ENCODE measurements around the gene SPAG4.

The SPAG4 gene

GRCh38 chr20:35598899-35599775, 16.5 kb upstream of the SPAG4 start:
- in situ Hi-C loops (cut with MboI; ENCODE audit: low sequenced_read_pairs), result no loop called here

- in situ Hi-C loops (cut with MboI; ENCODE audit: low sequenced_read_pairs), result no loop called here
Measured at GRCh38 chr20:35599776-35600120, 15.9 kb upstream of the SPAG4 start.

GRCh38 chr20:35600176-35600992, 15.2 kb upstream of the SPAG4 start:
- in situ Hi-C loops (cut with MboI; ENCODE audit: low sequenced_read_pairs), result no loop called here

- in situ Hi-C loops (cut with MboI; ENCODE audit: low sequenced_read_pairs), result no loop called here
Measured at GRCh38 chr20:35600993-35601973, 14.3 kb upstream of the SPAG4 start.

DNA sequence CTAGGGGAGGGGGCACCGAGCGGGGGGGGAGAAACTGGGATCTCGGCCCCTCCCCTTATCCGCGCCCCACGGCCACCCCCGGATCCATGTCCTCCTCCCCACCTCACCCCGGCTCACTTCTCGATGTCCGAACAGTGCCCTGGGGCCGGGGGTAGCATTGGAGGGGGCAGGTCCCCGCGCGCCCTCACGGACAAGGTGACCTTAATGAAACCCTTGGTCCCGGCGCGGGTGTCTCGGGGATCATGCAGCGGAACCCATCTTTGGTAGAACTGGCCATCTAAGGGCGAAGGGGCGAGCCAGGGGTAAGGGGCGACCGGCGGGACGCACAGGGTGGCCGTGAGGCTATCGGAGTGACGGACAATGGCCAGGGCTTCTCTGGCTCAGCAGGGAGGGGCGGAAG, 13.6 kb upstream of the SPAG4 start:
- in situ Hi-C loops (cut with MboI; ENCODE audit: low sequenced_read_pairs), result no loop called here

GRCh38 chr20:35602851-35603495, 12.7 kb upstream of the SPAG4 start:
- in situ Hi-C loops (cut with MboI; ENCODE audit: low sequenced_read_pairs), result no loop called here

GRCh38 chr20:35603695-35604448, 11.8 kb upstream of the SPAG4 start:
- in situ Hi-C loops (cut with MboI; ENCODE audit: low sequenced_read_pairs), result no loop called here

DNA sequence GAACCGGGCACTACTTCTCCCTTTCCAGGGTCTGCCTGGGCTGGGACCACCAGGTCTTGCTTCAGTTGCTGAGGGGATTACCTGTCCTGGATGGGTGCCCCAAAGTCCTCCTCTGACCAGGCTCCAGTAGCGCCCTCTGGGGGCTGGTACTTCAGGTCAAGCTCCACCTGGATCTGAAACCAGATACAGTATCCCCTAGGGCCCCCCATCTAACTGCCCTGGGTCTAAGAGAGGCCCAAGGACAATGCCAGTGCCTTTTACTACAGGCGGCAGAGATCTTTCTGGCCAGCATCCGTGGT, 11.2 kb upstream of the SPAG4 start:
- in situ Hi-C loops (cut with MboI; ENCODE audit: low sequenced_read_pairs), result no loop called here

- in situ Hi-C loops (cut with MboI; ENCODE audit: low sequenced_read_pairs), result no loop called here
Measured at GRCh38 chr20:35606127-35606526, 9.5 kb upstream of the SPAG4 start.

- in situ Hi-C loops (cut with MboI; ENCODE audit: low sequenced_read_pairs), result no loop called here
Measured at GRCh38 chr20:35607003-35607735, 8.5 kb upstream of the SPAG4 start.

- in situ Hi-C loops (cut with MboI; ENCODE audit: low sequenced_read_pairs), result no loop called here
Measured at GRCh38 chr20:35610833-35611427, 4.7 kb upstream of the SPAG4 start.

GRCh38 chr20:35611482-35611881, 4.1 kb upstream of the SPAG4 start:
- in situ Hi-C loops (cut with MboI; ENCODE audit: low sequenced_read_pairs), result no loop called here

DNA sequence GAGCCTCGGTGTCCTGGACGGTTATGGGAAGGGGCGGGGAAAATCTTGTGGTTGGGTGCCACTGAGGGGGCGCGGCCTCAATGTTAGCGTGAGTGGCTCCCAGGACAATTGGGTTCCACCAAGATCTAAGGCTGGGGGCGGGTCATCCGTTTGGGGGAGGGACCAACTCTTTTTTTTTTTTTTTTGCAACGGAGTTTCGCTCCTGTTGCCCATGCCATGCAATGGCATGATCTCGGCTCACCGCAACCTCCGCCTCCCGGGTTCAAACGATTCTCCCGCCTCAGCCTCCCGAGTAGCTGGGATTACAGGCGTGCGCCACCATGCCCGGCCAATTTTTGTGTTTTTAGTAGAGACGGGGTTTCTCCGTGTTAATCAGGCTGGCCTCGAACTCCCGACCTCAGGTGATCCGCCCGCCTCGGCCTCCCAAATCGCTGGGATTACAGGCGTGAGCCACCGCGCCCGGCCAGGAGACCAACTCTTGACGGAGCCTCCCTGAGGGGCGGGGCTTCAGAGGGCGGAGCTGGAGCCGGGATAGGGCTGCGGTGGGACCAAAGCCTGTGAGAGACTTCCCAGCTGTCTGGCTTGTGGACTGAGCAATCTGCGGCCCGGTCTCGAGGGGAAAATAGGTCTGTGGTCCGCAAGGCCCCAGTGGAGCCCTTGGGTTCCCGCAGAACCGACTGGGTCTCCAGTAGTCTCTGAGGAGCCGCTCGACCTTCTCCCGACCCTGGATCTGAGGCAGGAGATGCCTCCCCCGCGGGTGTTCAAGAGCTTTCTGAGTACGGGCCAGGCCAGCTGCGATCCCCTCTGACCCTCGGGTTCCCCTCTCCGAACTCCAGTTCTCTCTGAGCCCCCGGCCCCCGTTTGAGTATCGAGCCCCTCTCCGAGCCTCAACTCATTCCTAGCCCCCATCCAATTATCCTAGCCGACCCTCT, 1.1 kb downstream of the SPAG4 start:
- in situ Hi-C loops (cut with MboI; ENCODE audit: low sequenced_read_pairs), result no loop called here

DNA sequence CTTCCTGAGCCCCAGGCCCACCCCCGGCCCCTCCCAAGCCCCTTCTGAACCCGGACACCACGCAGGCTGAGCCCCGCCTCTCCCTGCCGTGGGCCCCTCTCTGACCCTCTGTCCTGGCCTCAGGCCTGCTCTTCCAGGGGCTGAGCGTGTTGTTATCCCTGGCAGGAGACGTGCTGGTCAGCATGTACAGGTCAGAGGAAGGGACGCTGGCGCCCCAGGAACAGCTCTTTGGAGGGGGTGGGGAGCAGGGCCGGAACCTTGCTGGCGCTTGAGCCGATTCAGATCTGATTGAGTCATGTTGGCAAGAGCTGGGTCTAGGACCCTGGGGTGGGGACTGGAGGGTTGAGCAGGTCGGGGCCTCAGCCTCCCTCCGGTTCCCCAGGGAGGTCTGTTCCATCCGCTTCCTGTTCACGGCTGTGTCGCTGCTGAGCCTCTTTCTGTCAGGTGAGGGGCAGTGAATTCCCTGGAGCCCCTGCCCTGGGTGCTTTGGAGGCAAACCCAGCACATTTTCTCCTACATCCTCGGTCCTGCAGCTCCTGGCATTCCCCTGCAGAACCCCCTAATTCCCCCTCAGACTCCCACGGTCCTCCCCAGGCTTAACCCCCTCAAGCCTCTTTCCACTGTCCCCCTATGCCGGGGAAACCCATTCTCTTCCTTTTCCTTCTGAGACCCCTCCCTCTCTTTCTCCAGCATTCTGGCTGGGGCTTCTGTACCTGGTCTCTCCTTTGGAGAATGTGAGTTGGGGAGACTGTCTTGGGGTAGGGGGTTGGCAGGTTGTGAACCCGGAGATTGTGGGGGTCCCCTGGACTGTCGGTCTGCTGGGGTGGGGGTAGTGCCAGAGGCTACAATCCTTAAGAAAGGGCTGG, 2.0 kb downstream of the SPAG4 start:
- in situ Hi-C loops (cut with MboI; ENCODE audit: low sequenced_read_pairs), result no loop called here

DNA sequence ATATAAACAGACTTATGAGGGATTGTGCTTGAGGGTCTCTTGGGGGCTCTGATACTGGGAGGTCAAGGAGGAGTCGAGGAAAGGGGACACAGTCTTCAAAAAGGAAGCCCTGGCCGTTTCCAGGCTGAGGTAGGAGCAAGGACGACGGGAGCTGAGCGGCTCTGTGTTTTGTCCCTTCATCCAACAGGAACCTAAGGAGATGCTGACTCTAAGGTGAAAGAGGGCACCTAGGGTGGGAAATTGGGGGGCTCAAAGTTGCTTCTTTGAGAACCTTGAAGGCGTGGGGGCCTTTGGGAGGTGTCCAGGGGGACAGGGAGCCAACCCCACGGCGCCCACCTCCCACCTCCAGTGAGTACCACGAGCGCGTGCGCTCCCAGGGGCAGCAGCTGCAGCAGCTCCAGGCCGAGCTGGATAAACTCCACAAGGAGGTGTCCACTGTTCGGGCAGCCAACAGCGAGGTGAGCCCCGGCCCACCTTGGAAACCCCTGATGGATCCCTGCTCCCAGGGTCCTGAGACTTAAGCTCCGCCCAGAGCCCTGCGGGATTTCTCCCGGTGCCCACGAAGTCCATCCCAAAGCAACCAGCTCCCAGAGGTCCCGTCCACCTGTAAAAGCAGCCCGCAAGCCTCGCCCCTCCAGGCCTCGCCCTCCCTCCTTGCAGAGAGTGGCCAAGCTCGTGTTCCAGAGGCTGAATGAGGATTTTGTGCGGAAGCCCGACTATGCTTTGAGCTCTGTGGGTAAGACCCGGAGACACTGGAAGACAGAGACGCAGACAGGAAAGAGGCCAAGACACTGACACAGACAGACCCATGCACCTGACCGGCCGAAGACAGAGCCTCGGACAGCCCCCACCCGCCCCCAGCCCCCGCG, 2.9 kb downstream of the SPAG4 start:
- in situ Hi-C loops (cut with MboI; ENCODE audit: low sequenced_read_pairs), result no loop called here
